ENCODE data around the gene PAPSS2. TPM values are rescaled to one million over a fixed set of nuclear protein-coding genes. Genes with fewer than 3 reads are reported as not detected.

The PAPSS2 gene
- total RNA-seq, 4 donors from 2014 or later, result 17.3 to 117 (median 88.4) TPM

GRCh38 chr10:87713707-87714106 lies 54.0 kb downstream of the PAPSS2 start:
- H3K9me3 ChIP-seq, result no peaks in the 10 kb centered on the region
- intact Hi-C loops (cut with DNase I; ENCODE audit: low total_unique reads), result no loop called here
- H3K4me1 ChIP-seq, result no peaks in the 10 kb centered on the region
- WGBS, 2 donors (ENCODE audit: low coverage in 1 of 2), result 82 to 100% methylated on average over 3 of the region's 3 CpGs
- peak overlapping the region in 1 of 4 donors; percentile 6 for H3K27ac ChIP-seq
- DNase-seq, result no peak
- no peak overlapping the region for H3K4me3 ChIP-seq
- no peaks in the 10 kb centered on the region for H3K27me3 ChIP-seq
- peaks cover 0 to 16% (median 5%) of the 10 kb centered on the region in 4 donors for H3K36me3 ChIP-seq
- TF ChIP-seq CTCF (IDR thresholded peaks at IDR 0.05) (no peak), POLR2AphosphoS5 (IDR thresholded peaks at IDR 0.05) (no peak), POLR2A (IDR thresholded peaks at IDR 0.05) (no peak), EP300 (IDR thresholded peaks at IDR 0.05; ENCODE audit: low read depth) (no peak)
- in situ Hi-C loops (cut with MboI; ENCODE audit: low pct_ligation_motif_present in 1 of 4, low pct_unique_long_range_greater_than_20kb in 1 of 4, low sequenced_read_pairs in 3 of 4), result no loop called here

GRCh38 chr10:87715552-87716347 lies 56.1 kb downstream of the PAPSS2 start:
- in situ Hi-C loops (cut with MboI; ENCODE audit: low pct_ligation_motif_present in 1 of 4, low pct_unique_long_range_greater_than_20kb in 1 of 4, low sequenced_read_pairs in 3 of 4), result no loop called here
- no peak for TF ChIP-seq POLR2A (IDR thresholded peaks at IDR 0.05)
- no peak for TF ChIP-seq POLR2AphosphoS5 (IDR thresholded peaks at IDR 0.05)
- no peak for TF ChIP-seq CTCF (IDR thresholded peaks at IDR 0.05)
- no peak for TF ChIP-seq EP300 (IDR thresholded peaks at IDR 0.05; ENCODE audit: low read depth)
- H3K27me3 ChIP-seq, result no peaks in the 10 kb centered on the region
- H3K4me1 ChIP-seq, result no peaks in the 10 kb centered on the region
- peaks cover 0 to 16% (median under 1%) of the 10 kb centered on the region in 4 donors for H3K36me3 ChIP-seq
- H3K27ac ChIP-seq, result no peak overlapping the region
- no peak for DNase-seq
- intact Hi-C loops (cut with DNase I; ENCODE audit: low total_unique reads), result no loop called here
- 69 to 83% methylated on average over 3 of the region's 3 CpGs for WGBS, 2 donors (ENCODE audit: low coverage in 1 of 2)
- no peaks in the 10 kb centered on the region for H3K9me3 ChIP-seq
- H3K4me3 ChIP-seq, result no peak overlapping the region

- peaks cover 0 to 1% (median 1%) of the 10 kb centered on the region in 4 donors for H3K4me1 ChIP-seq
- DNase-seq, result no peak
- H3K27ac ChIP-seq, result no peak overlapping the region
- no peaks in the 10 kb centered on the region for H3K9me3 ChIP-seq
- H3K27me3 ChIP-seq, result no peaks in the 10 kb centered on the region
- no peak overlapping the region for H3K4me3 ChIP-seq
- in situ Hi-C loops (cut with MboI; ENCODE audit: low pct_ligation_motif_present in 1 of 4, low pct_unique_long_range_greater_than_20kb in 1 of 4, low sequenced_read_pairs in 3 of 4), result no loop called here
- intact Hi-C loops (cut with DNase I; ENCODE audit: low total_unique reads), result no loop called here
- WGBS, 2 donors (ENCODE audit: low coverage in 1 of 2), result 69 to 73% methylated on average over 2 to 4 of the region's 4 CpGs
- TF ChIP-seq POLR2A (IDR thresholded peaks at IDR 0.05), result no peak
- TF ChIP-seq CTCF (IDR thresholded peaks at IDR 0.05), result no peak
- TF ChIP-seq POLR2AphosphoS5 (IDR thresholded peaks at IDR 0.05), result no peak
- TF ChIP-seq EP300 (IDR thresholded peaks at IDR 0.05; ENCODE audit: low read depth), result no peak
- H3K36me3 ChIP-seq, result peaks cover 0 to 16% (median 0%) of the 10 kb centered on the region in 4 donors
These were observed 56.6 kb downstream of the PAPSS2 start for GRCh38 chr10:87716348-87716670.

- DNase-seq, result no peak
- peaks cover 0 to 5% (median 0%) of the 10 kb centered on the region in 4 donors for H3K36me3 ChIP-seq
- in situ Hi-C loops (cut with MboI; ENCODE audit: low pct_ligation_motif_present in 1 of 4, low pct_unique_long_range_greater_than_20kb in 1 of 4, low sequenced_read_pairs in 3 of 4) (loop anchor here in 1 of 4 donors (10.0 kb wide), 1 partner anchor 66 kb away; the partner anchor contains the start of gene PAPSS2), intact Hi-C loops (cut with DNase I; ENCODE audit: low total_unique reads) (no loop called here)
- H3K4me3 ChIP-seq, result no peak overlapping the region
- H3K27ac ChIP-seq, result peak overlapping the region in 1 of 4 donors; percentile 75
- no peaks in the 10 kb centered on the region for H3K9me3 ChIP-seq
- TF ChIP-seq POLR2A (IDR thresholded peaks at IDR 0.05) (no peak), EP300 (IDR thresholded peaks at IDR 0.05; ENCODE audit: low read depth) (no peak), CTCF (IDR thresholded peaks at IDR 0.05) (no peak)
- no peaks in the 10 kb centered on the region for H3K27me3 ChIP-seq
- WGBS, 2 donors (ENCODE audit: low coverage in 1 of 2), result 83 to 100% methylated on average over 1 of the region's 1 CpG
- H3K4me1 ChIP-seq, result peaks cover 0 to 26% (median 18%) of the 10 kb centered on the region in 4 donors
These were observed 61.0 kb downstream of the PAPSS2 start for GRCh38 chr10:87720665-87721064.

All from transverse colon (tissue), 4 donors.